ENCODE measurements around the gene MYL5.

MYL5 gene

GRCh38 chr4:663046-663437 lies 11.3 kb upstream of the MYL5 start:
- Histone ChIP-seq H3K4me3 (ENCODE audit: low read depth, low read length, poor library complexity, severe bottlenecking) (peak overlapping the region; percentile 73), H3K9me2 (ENCODE audit: low read depth, low read length) (no peaks in the 10 kb centered on the region), H3K9me3 (ENCODE audit: low read length) (no peaks in the 10 kb centered on the region), H3K36me3 (ENCODE audit: insufficient read depth, low read length) (no peaks in the 10 kb centered on the region), H4K20me1 (ENCODE audit: insufficient read depth, low read length) (no peaks in the 10 kb centered on the region), H2AFZ (ENCODE audit: low read length) (no peak overlapping the region), H3K4me1 (ENCODE audit: insufficient read depth, low read length, severe bottlenecking) (peaks cover 15% of the 10 kb centered on the region), H3K27me3 (ENCODE audit: insufficient read depth, low read length) (no peaks in the 10 kb centered on the region), H3F3A (ENCODE audit: insufficient read depth, low read length) (no peaks in the 10 kb centered on the region), H3K9ac (ENCODE audit: low read length) (peak overlapping the region; percentile 84), H3K79me2 (ENCODE audit: insufficient read depth, low read length) (no peaks in the 10 kb centered on the region), H3K27ac (ENCODE audit: low read depth, low read length, poor library complexity, severe bottlenecking) (no peak overlapping the region), H3K4me2 (ENCODE audit: low read length) (peak overlapping the region; percentile 62)
- no peak for TF ChIP-seq EZH2 (IDR thresholded peaks at IDR 0.05; ENCODE audit: borderline replicate concordance, low read length)
- TF ChIP-seq CTCF (IDR thresholded peaks at IDR 0.05; ENCODE audit: low read length): no peak

- H3K27me3 ChIP-seq (ENCODE audit: insufficient read depth, low read length): no peaks in the 10 kb centered on the region
- H2AFZ ChIP-seq (ENCODE audit: low read length): no peak overlapping the region
- H3K36me3 ChIP-seq (ENCODE audit: insufficient read depth, low read length): no peaks in the 10 kb centered on the region
- peak overlapping the region; percentile 73 for H3K4me3 ChIP-seq (ENCODE audit: low read depth, low read length, poor library complexity, severe bottlenecking)
- H3F3A ChIP-seq (ENCODE audit: insufficient read depth, low read length): no peaks in the 10 kb centered on the region
- H3K79me2 ChIP-seq (ENCODE audit: insufficient read depth, low read length): no peaks in the 10 kb centered on the region
- peak overlapping the region; percentile 62 for H3K4me2 ChIP-seq (ENCODE audit: low read length)
- H3K4me1 ChIP-seq (ENCODE audit: insufficient read depth, low read length, severe bottlenecking): peaks cover 15% of the 10 kb centered on the region
- no peak for TF ChIP-seq EZH2 (IDR thresholded peaks at IDR 0.05; ENCODE audit: borderline replicate concordance, low read length)
- peak; percentile 10; the same call in 1 of the 2 replicates for TF ChIP-seq CTCF (IDR thresholded peaks at IDR 0.05; ENCODE audit: low read length)
- no peaks in the 10 kb centered on the region for H3K9me2 ChIP-seq (ENCODE audit: low read depth, low read length)
- H3K9ac ChIP-seq (ENCODE audit: low read length): peak overlapping the region; percentile 84
- H4K20me1 ChIP-seq (ENCODE audit: insufficient read depth, low read length): no peaks in the 10 kb centered on the region
- no peak overlapping the region for H3K27ac ChIP-seq (ENCODE audit: low read depth, low read length, poor library complexity, severe bottlenecking)
- H3K9me3 ChIP-seq (ENCODE audit: low read length): no peaks in the 10 kb centered on the region
These were observed 10.6 kb upstream of the MYL5 start for GRCh38 chr4:663438-664428.

- Histone ChIP-seq H3K9me2 (ENCODE audit: low read depth, low read length) (no peaks in the 10 kb centered on the region), H3K27ac (ENCODE audit: low read depth, low read length, poor library complexity, severe bottlenecking) (no peak overlapping the region), H3K36me3 (ENCODE audit: insufficient read depth, low read length) (no peaks in the 10 kb centered on the region), H4K20me1 (ENCODE audit: insufficient read depth, low read length) (no peaks in the 10 kb centered on the region), H3K4me3 (ENCODE audit: low read depth, low read length, poor library complexity, severe bottlenecking) (peak overlapping the region; percentile 73), H2AFZ (ENCODE audit: low read length) (no peak overlapping the region), H3K27me3 (ENCODE audit: insufficient read depth, low read length) (no peaks in the 10 kb centered on the region), H3K79me2 (ENCODE audit: insufficient read depth, low read length) (no peaks in the 10 kb centered on the region), H3K4me2 (ENCODE audit: low read length) (peak overlapping the region; percentile 62; the same call in 1 of the 2 replicates), H3K9me3 (ENCODE audit: low read length) (no peaks in the 10 kb centered on the region), H3K4me1 (ENCODE audit: insufficient read depth, low read length, severe bottlenecking) (peaks cover 15% of the 10 kb centered on the region), H3F3A (ENCODE audit: insufficient read depth, low read length) (no peaks in the 10 kb centered on the region), H3K9ac (ENCODE audit: low read length) (no peak overlapping the region)
- TF ChIP-seq EZH2 (IDR thresholded peaks at IDR 0.05; ENCODE audit: borderline replicate concordance, low read length) (no peak), CTCF (IDR thresholded peaks at IDR 0.05; ENCODE audit: low read length) (no peak)
These were observed 9.6 kb upstream of the MYL5 start for GRCh38 chr4:664713-665231.
